Natural killer cell (primary cell): ENCODE measurements around the gene S100A2. TPM values are rescaled to one million over a fixed set of nuclear protein-coding genes. Genes with fewer than 3 reads are reported as not detected.
A peak's percentile ranks its signal among the peaks of the same experiment; 100 is the strongest.

Source experiments
- ATAC-seq, 3 donors: fragments of 150-1000 bp in 2 of 3; fragments of 200-7000 bp in 1 of 3; cut with Tn5 transposase; 1 replicate in 1 of 3; 2 replicates in 2 of 3; pipeline ENCODE4 v1.10.0; 2021; ENCODE audit warnings: mild to moderate bottlenecking in 2 of 3, moderate library complexity in 2 of 3
- DNase-seq, 2 donors: peaks; one replicate each; pipeline versions ENCODE4 v3.0.0 to v3.0.0-alpha.2; 2013 to 2021; ENCODE audit warnings: mixed read lengths in 1 of 2
- H3K27ac ChIP-seq: one replicate; pipeline ENCODE4 v1.5.1; 2013; ENCODE audit warnings: mild to moderate bottlenecking, low read length
- H3K27me3 ChIP-seq: one replicate; pipeline ENCODE4 v1.6.1; 2013; ENCODE audit warnings: low read length; ENCODE audit not compliant: control insufficient read depth, insufficient read depth
- H3K36me3 ChIP-seq: one replicate; pipeline ENCODE4 v1.6.1; 2013; ENCODE audit warnings: low read length; ENCODE audit not compliant: control insufficient read depth, insufficient read depth
- H3K4me1 ChIP-seq: one replicate; pipeline ENCODE4 v1.6.1; 2013; ENCODE audit warnings: low read length; ENCODE audit not compliant: control insufficient read depth, insufficient read depth
- H3K4me3 ChIP-seq: one replicate; pipeline ENCODE4 v1.5.1; 2013; ENCODE audit warnings: low read length
- H3K9me3 ChIP-seq: one replicate; pipeline ENCODE4 v1.6.1; 2013; ENCODE audit warnings: low read length; ENCODE audit not compliant: control insufficient read depth, insufficient read depth
- H3K27ac Mint-ChIP-seq, 2 donors: one replicate each; pipeline ENCODE4 v1.8.0; 2022; ENCODE audit warnings: mild to moderate bottlenecking in 2 of 2, mixed read lengths in 2 of 2, moderate library complexity in 1 of 2
- H3K27me3 Mint-ChIP-seq, 2 donors: one replicate each; pipeline ENCODE4 v1.8.0; 2022; ENCODE audit warnings: low read depth in 2 of 2, mixed read lengths in 2 of 2
- H3K36me3 Mint-ChIP-seq: one replicate; pipeline ENCODE4 v1.8.0; 2022; ENCODE audit warnings: mixed read lengths
- H3K4me1 Mint-ChIP-seq, 2 donors: one replicate each; pipeline ENCODE4 v1.8.0; 2022; ENCODE audit warnings: mixed read lengths in 2 of 2
- H3K4me3 Mint-ChIP-seq: one replicate; pipeline ENCODE4 v1.8.0; 2022; ENCODE audit warnings: mild to moderate bottlenecking, moderate library complexity, mixed read lengths
- H3K9me3 Mint-ChIP-seq, 2 donors: one replicate each; pipeline ENCODE4 v1.8.0; 2022; ENCODE audit warnings: mixed read lengths in 2 of 2
- WGBS: methylation state at CpG from one replicate; pipeline ENCODE4 v1.1.7; 2013; ENCODE audit warnings: missing lambda C conversion rate; ENCODE audit not compliant: insufficient coverage; 5-methylcytosine and 5-hydroxymethylcytosine counted together
- intact Hi-C: fragments of 100-400 bp; cut with micrococcal nuclease; formaldehyde crosslinking; loops from one replicate; pipeline ENCODE4 v1.14.2; 2022
- total RNA-seq, 4 donors: library from RNA; stranded (reverse); fragments of 120-200 nt in 1 of 4; gene quantifications; one replicate each; pipeline versions ENCODE4 v1.2.3 to v1.2.4, GENCODE V29; 2013 to 2022
- TF ChIP-seq, protein P1 (sequence below): fragments of 200-600 bp; IDR thresholded peaks from one replicate; pipeline ENCODE4 v1.8.0; 2022; ENCODE audit warnings: antibody characterized with exemption

The S100A2 gene
- total RNA-seq, 3 donors from 2014 or later (not counting 1 experiment from before 2014, with no cell fraction given): not detected

DNA sequence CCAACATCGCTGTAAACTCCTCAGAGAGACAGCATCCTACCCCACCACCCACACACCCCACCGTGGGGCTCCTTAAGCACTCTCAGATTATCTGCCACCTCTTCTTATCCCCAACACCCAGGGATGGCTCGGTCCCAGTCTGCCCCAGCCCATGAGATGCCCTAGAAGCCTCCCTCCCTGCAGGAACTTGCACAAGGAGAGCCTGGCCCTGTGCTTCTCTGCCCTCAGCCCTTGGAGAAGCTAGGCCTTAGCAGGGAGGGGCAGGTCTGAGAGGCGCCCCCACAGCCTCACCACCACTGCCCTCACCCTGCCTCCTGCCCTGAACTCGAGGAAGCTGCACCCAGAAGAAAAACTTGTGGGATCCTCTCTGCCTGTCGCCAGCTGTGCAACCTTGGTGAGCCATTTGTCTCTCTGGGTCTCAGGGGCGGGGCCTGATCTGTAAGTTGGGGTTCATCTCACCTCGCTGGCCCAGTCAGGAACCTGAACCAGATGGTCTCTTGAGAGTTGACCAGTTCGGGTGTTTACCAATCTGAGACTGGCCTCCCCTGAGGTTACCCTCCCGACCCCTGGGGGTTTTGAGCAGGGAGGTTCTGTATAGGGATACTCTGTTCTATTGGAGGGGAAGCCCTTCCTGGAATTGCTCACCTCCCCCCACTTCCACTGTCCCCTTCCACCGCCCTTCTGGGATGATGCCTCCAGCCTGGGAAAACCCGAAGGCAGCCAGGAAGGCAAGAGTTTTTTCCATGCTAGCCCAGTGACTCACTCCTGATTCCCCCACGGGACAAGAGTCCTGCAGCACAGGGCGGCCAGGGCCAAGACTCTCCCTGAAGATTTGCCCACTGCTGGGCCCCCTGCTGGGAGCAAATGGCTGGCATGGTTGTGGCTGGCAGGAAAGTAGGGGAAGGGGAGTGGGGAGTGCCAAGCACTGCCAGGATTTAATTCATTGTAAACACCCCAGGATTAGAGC lies 16.6 kb downstream of the S100A2 start, which contains the start of gene S100A3:
Gene S100A3, minus strand, starts transcription at position 537 of the 967 bp plus-strand sequence. CDS start 773 bp downstream, outside the sequence.
- TF ChIP-seq, protein P1, sequence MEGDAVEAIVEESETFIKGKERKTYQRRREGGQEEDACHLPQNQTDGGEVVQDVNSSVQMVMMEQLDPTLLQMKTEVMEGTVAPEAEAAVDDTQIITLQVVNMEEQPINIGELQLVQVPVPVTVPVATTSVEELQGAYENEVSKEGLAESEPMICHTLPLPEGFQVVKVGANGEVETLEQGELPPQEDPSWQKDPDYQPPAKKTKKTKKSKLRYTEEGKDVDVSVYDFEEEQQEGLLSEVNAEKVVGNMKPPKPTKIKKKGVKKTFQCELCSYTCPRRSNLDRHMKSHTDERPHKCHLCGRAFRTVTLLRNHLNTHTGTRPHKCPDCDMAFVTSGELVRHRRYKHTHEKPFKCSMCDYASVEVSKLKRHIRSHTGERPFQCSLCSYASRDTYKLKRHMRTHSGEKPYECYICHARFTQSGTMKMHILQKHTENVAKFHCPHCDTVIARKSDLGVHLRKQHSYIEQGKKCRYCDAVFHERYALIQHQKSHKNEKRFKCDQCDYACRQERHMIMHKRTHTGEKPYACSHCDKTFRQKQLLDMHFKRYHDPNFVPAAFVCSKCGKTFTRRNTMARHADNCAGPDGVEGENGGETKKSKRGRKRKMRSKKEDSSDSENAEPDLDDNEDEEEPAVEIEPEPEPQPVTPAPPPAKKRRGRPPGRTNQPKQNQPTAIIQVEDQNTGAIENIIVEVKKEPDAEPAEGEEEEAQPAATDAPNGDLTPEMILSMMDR: no peak
- H3K4me3 Mint-ChIP-seq: no peak within 1 kb of the TSS
- H3K4me1 ChIP-seq: peaks cover 43% of the 10 kb centered on the region
- no peak within 1 kb of the TSS for H3K4me3 ChIP-seq
- no peak within 1 kb of the TSS for H3K27ac Mint-ChIP-seq
- intact Hi-C loops: no loop called here
- H3K27me3 Mint-ChIP-seq: peaks cover 0 to 8% of the 10 kb centered on the region in 2 donors
- no peaks in the 10 kb centered on the region for H3K9me3 Mint-ChIP-seq
- H3K27me3 ChIP-seq: no peaks in the 10 kb centered on the region
- DNase-seq: no peak
- 76% methylated on average over 13 of the region's 14 CpGs for WGBS
- H3K9me3 ChIP-seq: no peaks in the 10 kb centered on the region
- H3K4me1 Mint-ChIP-seq: peaks cover 27 to 49% of the 10 kb centered on the region in 2 donors
- ATAC-seq: no peak
- peaks cover 6% of the 10 kb centered on the region for H3K36me3 ChIP-seq
- no peak within 1 kb of the TSS for H3K27ac ChIP-seq
- no peaks in the 10 kb centered on the region for H3K36me3 Mint-ChIP-seq

DNA sequence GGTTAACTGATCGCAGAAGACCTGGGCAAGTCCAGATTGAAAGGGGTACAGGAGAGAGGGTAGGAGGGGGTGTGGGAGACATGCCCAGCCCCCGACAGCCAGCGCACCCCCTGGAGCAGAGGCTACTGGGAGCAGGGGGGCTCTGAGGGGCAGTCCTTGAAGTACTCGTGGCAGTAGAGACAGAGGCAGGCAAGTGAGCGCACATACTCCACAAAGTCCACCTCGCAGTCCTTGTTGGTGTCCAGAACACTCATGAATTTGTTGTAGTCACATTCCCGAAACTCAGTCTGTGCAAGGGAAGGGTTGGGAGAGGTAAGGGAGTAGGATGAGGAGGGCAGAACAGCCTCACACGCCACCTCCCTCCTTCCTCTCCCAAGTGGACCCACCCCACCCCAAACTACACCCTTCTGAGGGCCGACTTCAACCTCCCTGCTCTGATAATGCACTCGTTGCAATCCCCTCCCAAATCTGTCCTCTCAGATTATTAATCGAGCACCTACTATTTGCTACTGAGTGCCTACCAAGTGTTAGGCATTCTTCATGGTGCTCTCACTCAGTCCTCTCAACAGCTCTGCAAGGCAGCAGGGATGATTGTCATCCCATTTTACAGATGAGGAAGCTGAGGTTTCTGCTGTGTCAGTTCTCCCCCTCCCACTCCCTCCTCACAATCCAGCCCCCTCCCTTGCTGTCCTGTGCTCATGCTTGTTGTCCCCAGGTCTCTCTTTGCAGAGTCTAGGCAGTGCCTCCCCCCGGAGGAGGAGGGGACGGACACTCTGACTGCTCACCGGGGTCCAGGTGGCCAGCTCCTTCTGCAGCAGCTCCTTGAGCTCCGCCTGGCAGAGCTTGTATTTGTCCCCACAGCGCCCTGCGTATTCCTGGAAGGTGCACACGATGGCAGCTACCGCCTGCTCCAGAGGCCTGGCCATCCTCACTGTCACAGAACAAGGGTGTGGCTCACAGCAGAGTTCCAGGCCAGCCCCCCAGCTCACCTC lies 17.8 kb downstream of the S100A2 start:
- Mint-ChIP-seq H3K27me3 (peaks cover 0 to 8% of the 10 kb centered on the region in 2 donors), H3K36me3 (no peaks in the 10 kb centered on the region), H3K27ac (no peak overlapping the region), H3K4me3 (no peak overlapping the region), H3K4me1 (peaks cover 36 to 60% of the 10 kb centered on the region in 2 donors), H3K9me3 (no peaks in the 10 kb centered on the region)
- no peak for DNase-seq
- H3K36me3 ChIP-seq: peaks cover 17% of the 10 kb centered on the region
- peaks cover 54% of the 10 kb centered on the region for H3K4me1 ChIP-seq
- TF ChIP-seq, protein P1: no peak
- WGBS: 88% methylated on average over 19 of the region's 19 CpGs
- no peaks in the 10 kb centered on the region for H3K9me3 ChIP-seq
- H3K4me3 ChIP-seq: no peak overlapping the region
- no peaks in the 10 kb centered on the region for H3K27me3 ChIP-seq
- intact Hi-C loops: no loop called here
- ATAC-seq: no peak
- H3K27ac ChIP-seq: no peak overlapping the region

DNA sequence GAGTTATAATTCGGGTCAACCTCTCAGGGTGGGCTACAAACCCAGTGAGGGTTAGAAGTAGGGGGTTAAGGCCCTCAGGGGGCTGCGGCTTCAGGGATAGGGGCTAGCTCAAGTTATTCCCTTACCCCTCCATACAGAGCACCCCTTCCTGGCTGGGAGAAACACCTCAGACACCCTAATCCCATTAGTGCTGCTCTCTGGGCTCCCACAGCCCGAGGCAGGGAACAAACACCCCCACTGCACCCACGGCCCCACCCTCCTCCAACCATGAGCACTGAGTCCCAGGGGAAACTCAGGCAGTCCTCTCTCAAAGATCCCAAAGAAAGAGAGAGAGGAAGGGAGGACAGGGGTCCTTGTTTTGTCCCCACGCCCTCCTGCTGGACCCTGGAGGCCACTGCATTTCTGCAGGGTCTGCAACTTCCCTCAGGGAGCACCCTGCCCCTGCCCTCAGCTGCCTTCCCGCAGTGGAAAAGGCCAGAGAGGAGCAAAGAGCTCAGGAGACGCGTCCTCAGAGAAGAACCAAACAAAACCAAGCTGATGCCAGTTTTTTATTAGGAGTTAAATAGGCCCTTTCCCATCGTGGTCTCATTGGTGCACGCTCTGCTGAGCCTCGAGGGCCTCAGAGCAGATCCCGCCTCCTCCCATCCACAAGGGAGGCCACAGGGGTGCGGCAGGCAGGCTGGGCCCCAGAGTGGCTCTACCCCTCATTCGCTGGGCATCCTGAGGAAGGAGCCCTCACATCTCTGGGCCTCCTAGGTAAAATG lies 18.7 kb downstream of the S100A2 start:
- WGBS: 82% methylated on average over 12 of the region's 14 CpGs
- Mint-ChIP-seq H3K27me3 (peaks cover 0 to 8% of the 10 kb centered on the region in 2 donors), H3K27ac (peak overlapping the region in 1 of 2 donors; percentile 98), H3K9me3 (no peaks in the 10 kb centered on the region), H3K4me1 (peaks cover 41 to 69% of the 10 kb centered on the region in 2 donors), H3K36me3 (no peaks in the 10 kb centered on the region), H3K4me3 (peak overlapping the region; percentile 31)
- Histone ChIP-seq H3K9me3 (no peaks in the 10 kb centered on the region), H3K27ac (no peak overlapping the region), H3K36me3 (peaks cover 20% of the 10 kb centered on the region), H3K4me1 (peaks cover 63% of the 10 kb centered on the region), H3K4me3 (no peak overlapping the region), H3K27me3 (no peaks in the 10 kb centered on the region)
- ATAC-seq (no peak), DNase-seq (no peak)
- TF ChIP-seq, protein P1: no peak
- intact Hi-C loops: no loop called here
